NT2/D1 (cell line): ENCODE results near the gene FAM171A1.
"Not testable (repeated sequence)": the region's sequence is repeated elsewhere in the genome, so short reads cannot be mapped to it uniquely, and the experiment has no call there.

Source experiments
- YY1 ChIP-seq: IDR thresholded peaks from 2 replicates; pipeline ENCODE4 v1.6.1; 2011; ENCODE audit not compliant: insufficient read length, insufficient read depth
- ZNF274 ChIP-seq: IDR thresholded peaks from 2 replicates; pipeline ENCODE4 v1.6.1; 2011; ENCODE audit warnings: mild to moderate bottlenecking, low read depth, low read length

GRCh38 chr10:15337441-15337923 lies 33.6 kb downstream of the FAM171A1 start:
- not testable (repeated sequence) for TF ChIP-seq ZNF274, YY1
